ENCODE data around the gene NUDT16L1.

GRCh38 chr16:4686497-4687210 is 6.7 kb upstream of the NUDT16L1 start:
- TF ChIP-seq REST (IDR thresholded peaks at IDR 0.05; ENCODE audit: borderline replicate concordance), result no peak
- no peak for TF ChIP-seq CTCF (IDR thresholded peaks at IDR 0.05; ENCODE audit: poor library complexity, severe bottlenecking)
- no peak for TF ChIP-seq EZH2 (IDR thresholded peaks at IDR 0.05; ENCODE audit: borderline replicate concordance, insufficient read depth, low read length, poor library complexity, severe bottlenecking)
- no peak for TF ChIP-seq EP300 (conservative IDR thresholded peaks at IDR 0.05; ENCODE audit: poor library complexity, severe bottlenecking)
- no peak for TF ChIP-seq TAF1 (IDR thresholded peaks at IDR 0.05; ENCODE audit: low read depth)
- TF ChIP-seq SMC3 (conservative IDR thresholded peaks at IDR 0.05; ENCODE audit: poor library complexity), result no peak
